ENCODE results near the gene PXDN. TPM values are rescaled to one million over a fixed set of nuclear protein-coding genes. Genes with fewer than 3 reads are reported as not detected.

PXDN gene
- total and polyA plus RNA-seq, 10 of the 15 experiments (the other 5 are each of a cell fraction or from before 2014, with no cell fraction given), result 0.12 to 0.69 (median 0.23) TPM; not detected in 5

- H3K9ac ChIP-seq (ENCODE audit: control insufficient read depth, insufficient read depth, low read length), result no peak overlapping the region
- ATAC-seq, result no peak
- ChIA-PET SMC1A (ENCODE audit: uncharacterized antibody, unreplicated experiment) (no interaction called here), POLR2A (no interaction called here), RAD21 (ENCODE audit: unreplicated experiment) (no interaction called here), CTCF (interaction anchor here (2.1 kb wide), 1 partner anchor 10 kb away, joined by 7 read pairs; no protein-coding TSS in a partner anchor)
- no peaks in the 10 kb centered on the region for H3K79me2 ChIP-seq (ENCODE audit: control insufficient read depth, insufficient read depth, low read length)
- in situ Hi-C loops (cut with MboI) (no loop called here), intact Hi-C loops (cut with micrococcal nuclease; ENCODE audit: unreplicated experiment) (no loop called here)
- H4K20me1 ChIP-seq (ENCODE audit: control insufficient read depth, insufficient read depth), result no peaks in the 10 kb centered on the region
- BruUV-seq (replicated peaks), result no TSS peak
- no peak overlapping the region for H2AFZ ChIP-seq (ENCODE audit: control insufficient read depth, low read depth, low read length)
- H3K9me3 ChIP-seq (replicated peaks; ENCODE audit: control insufficient read depth, insufficient read depth, low read length), result no peaks in the 10 kb centered on the region
- H3K4me2 ChIP-seq (ENCODE audit: control insufficient read depth, insufficient read depth), result no peak overlapping the region
- no peak overlapping the region for H3K27ac ChIP-seq (ENCODE audit: control insufficient read depth, insufficient read depth)
- no peak for DNase-seq (ENCODE audit: low read depth, low spot score)
- no peak for FAIRE-seq
- no peak for TF ChIP-seq CREB1 (IDR thresholded peaks at IDR 0.05; ENCODE audit: low read depth)
- no peak for TF ChIP-seq ZBTB11 (CRISPR knock-in tag; IDR thresholded peaks at IDR 0.05)
- TF ChIP-seq MEF2A (IDR thresholded peaks at IDR 0.05; ENCODE audit: insufficient read depth, low read depth, low read length), result no peak
- 0 out of 4 replicates have a peak, but pooled peaks of 1 of the 2 experiments have one; percentile 24 for TF ChIP-seq BHLHE40 (IDR thresholded peaks at IDR 0.05; ENCODE audit: borderline replicate concordance in 1 of 2, low read depth in 2 of 2, low read length in 1 of 2)
- no peaks in the 10 kb centered on the region; a peak in 1 of 4 replicates for H3K36me3 ChIP-seq (ENCODE audit: control insufficient read depth in 2 of 2, insufficient read depth in 2 of 2, low read length in 1 of 2)
- no peak overlapping the region for H3K4me3 ChIP-seq
- no peaks in the 10 kb centered on the region for H3K27me3 ChIP-seq (replicated peaks in 1 of 2; ENCODE audit: control insufficient read depth in 2 of 2, insufficient read depth in 2 of 2, low read length in 1 of 2)
- WGBS (ENCODE audit: insufficient coverage, insufficient replicate concordance, low lambda C conversion rate, missing lambda C conversion rate), result 38% methylated on average over 20 of the region's 30 CpGs
- H3K4me1 ChIP-seq (ENCODE audit: control insufficient read depth, insufficient read depth, low read length), result no peaks in the 10 kb centered on the region
These were observed 22.8 kb upstream of the PXDN start for GRCh38 chr2:1766851-1767811.

Data from GM12878 (cell line).